ENCODE results near the gene SGCD.

GRCh38 chr5:156584871-156585270 lies 257.9 kb downstream of the SGCD start:
- TF ChIP-seq CTCF (IDR thresholded peaks at IDR 0.05) (no peak), POLR2A (IDR thresholded peaks at IDR 0.05) (no peak)
